Dendritic cell treated with granulocyte-macrophage colony-stimulating factor and Interleukin-4, amounts not matched to agents 40 ng/mL and 50 ng/mL, for 4 days (primary cell): Measurements from ENCODE around the gene STXBP2.
A peak's percentile ranks its signal among the peaks of the same experiment; 100 is the strongest.
"Not testable (repeated sequence)": the region's sequence is repeated elsewhere in the genome, so short reads cannot be mapped to it uniquely, and the experiment has no call there.

Experiments used
- H3K27ac Mint-ChIP-seq: one replicate; pipeline ENCODE4 v1.8.0; 2022; ENCODE audit warnings: mild to moderate bottlenecking, mixed read lengths
- H3K27me3 Mint-ChIP-seq: one replicate; pipeline ENCODE4 v1.8.0; 2022; ENCODE audit warnings: mild to moderate bottlenecking, mixed read lengths
- H3K36me3 Mint-ChIP-seq: one replicate; pipeline ENCODE4 v1.8.0; 2022; ENCODE audit warnings: low read depth, mixed read lengths
- H3K4me1 Mint-ChIP-seq: one replicate; pipeline ENCODE4 v1.8.0; 2022; ENCODE audit warnings: low read depth, mixed read lengths
- H3K4me3 Mint-ChIP-seq: one replicate; pipeline ENCODE4 v1.8.0; 2022; ENCODE audit warnings: mild to moderate bottlenecking, moderate library complexity, mixed read lengths
- H3K9me3 Mint-ChIP-seq: one replicate; pipeline ENCODE4 v1.8.0; 2022; ENCODE audit warnings: mixed read lengths
- intact Hi-C: fragments of 100-400 bp; cut with micrococcal nuclease; formaldehyde crosslinking; loops from one replicate; pipeline ENCODE4 v1.15.0; 2022

Gene STXBP2

GRCh38 chr19:7635670-7636069 is 1.2 kb upstream of the STXBP2 start:
- no peak overlapping the region for H3K4me3 Mint-ChIP-seq
- H3K9me3 Mint-ChIP-seq = no peaks in the 10 kb centered on the region
- peaks cover 71% of the 10 kb centered on the region for H3K36me3 Mint-ChIP-seq
- H3K4me1 Mint-ChIP-seq = peaks cover 60% of the 10 kb centered on the region
- peak overlapping the region; percentile 95 for H3K27ac Mint-ChIP-seq
- H3K27me3 Mint-ChIP-seq = no peaks in the 10 kb centered on the region
- intact Hi-C loops = no loop called here

- H3K36me3 Mint-ChIP-seq = peaks cover 72% of the 10 kb centered on the region
- intact Hi-C loops = no loop called here
- H3K9me3 Mint-ChIP-seq = no peaks in the 10 kb centered on the region
- H3K4me3 Mint-ChIP-seq = peak overlapping the region; percentile 92
- peak overlapping the region; percentile 95 for H3K27ac Mint-ChIP-seq
- peaks cover 60% of the 10 kb centered on the region for H3K4me1 Mint-ChIP-seq
- H3K27me3 Mint-ChIP-seq = no peaks in the 10 kb centered on the region
Measured at GRCh38 chr19:7636317-7636690, 606 bp upstream of the STXBP2 start.

DNA sequence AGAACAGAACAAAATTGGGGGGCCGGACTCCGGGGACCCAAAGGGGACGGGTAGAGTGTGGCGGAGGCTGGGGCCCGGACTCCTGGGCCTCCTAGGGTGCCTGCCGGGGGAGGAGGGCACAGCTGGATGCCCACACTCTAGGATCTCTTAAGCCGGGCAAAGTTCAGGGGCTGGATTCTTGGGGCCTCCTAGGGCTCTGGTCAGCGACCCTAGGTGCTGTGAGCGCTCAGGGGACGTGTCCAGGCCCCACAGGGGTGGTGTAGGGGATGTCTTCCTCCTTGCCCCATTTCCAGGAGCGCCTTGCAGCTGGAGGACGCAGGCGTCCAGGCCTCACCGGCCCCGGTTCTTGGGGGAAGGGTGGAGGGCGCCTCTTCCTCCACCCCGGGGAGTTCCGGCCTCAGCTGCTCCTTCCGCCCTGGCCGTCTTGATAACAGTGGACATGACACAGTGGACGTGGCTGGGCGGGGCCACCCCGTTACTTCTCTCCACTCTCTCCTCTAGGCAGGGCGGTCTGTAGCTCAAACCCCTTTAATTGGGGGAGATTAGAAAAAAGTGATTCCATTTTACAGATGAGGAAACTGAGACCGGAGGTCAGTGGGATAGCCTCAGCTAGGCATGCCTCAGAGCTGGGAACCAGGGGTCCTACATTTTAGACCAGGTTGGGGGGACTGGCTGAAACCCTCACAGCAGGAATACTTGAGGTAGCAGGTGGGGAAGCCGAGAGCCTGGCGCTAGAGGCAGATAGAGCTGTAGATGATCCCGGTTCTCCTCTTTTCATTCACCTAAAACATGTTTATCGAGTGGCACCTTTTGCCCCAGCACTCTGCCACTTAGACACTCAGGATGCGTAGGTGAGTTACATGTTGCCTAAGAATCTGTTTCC is 705 bp downstream of the STXBP2 start:
- H3K27ac Mint-ChIP-seq = peak overlapping the region; percentile 95
- H3K27me3 Mint-ChIP-seq = no peaks in the 10 kb centered on the region
- peak overlapping the region; percentile 92 for H3K4me3 Mint-ChIP-seq
- peaks cover 72% of the 10 kb centered on the region for H3K36me3 Mint-ChIP-seq
- intact Hi-C loops = no loop called here
- no peaks in the 10 kb centered on the region for H3K9me3 Mint-ChIP-seq
- peaks cover 63% of the 10 kb centered on the region for H3K4me1 Mint-ChIP-seq

- Mint-ChIP-seq H3K4me1 (peaks cover 72% of the 10 kb centered on the region), H3K4me3 (peak overlapping the region; percentile 2), H3K27ac (peak overlapping the region; percentile 27), H3K36me3 (peaks cover 75% of the 10 kb centered on the region), H3K27me3 (no peaks in the 10 kb centered on the region), H3K9me3 (no peaks in the 10 kb centered on the region)
- intact Hi-C loops = no loop called here
Measured at GRCh38 chr19:7638802-7639465, 2.0 kb downstream of the STXBP2 start.

- intact Hi-C loops = loop anchor here (10.0 kb wide), 1 partner anchor 75 kb away; no protein-coding TSS in a partner anchor
- Mint-ChIP-seq H3K36me3 (peaks cover 84% of the 10 kb centered on the region), H3K4me1 (peaks cover 82% of the 10 kb centered on the region), H3K9me3 (no peaks in the 10 kb centered on the region), H3K27ac (no peak overlapping the region), H3K4me3 (no peak overlapping the region), H3K27me3 (no peaks in the 10 kb centered on the region)
Measured at GRCh38 chr19:7639863-7640348, 3.0 kb downstream of the STXBP2 start.

DNA sequence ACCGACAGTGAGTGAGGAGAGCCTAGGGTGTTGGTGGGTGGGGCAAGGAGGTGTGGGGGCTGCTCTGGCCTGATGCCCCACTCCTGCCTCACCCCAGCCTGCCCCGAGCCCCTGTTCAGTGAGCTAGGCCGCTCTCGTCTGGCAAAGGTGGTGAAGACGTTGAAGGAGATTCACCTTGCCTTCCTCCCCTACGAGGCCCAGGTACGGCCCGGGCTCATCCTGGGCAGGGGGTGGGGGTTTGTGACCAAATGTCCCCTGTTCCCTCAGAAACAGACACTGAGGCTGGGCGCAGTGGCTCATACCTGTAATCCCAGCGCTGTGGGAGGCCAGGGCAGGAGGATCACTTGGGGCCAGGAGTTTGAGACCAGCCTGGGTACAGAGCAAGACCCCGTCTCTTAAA is 3.9 kb downstream of the STXBP2 start:
- Mint-ChIP-seq H3K4me1 (peaks cover 85% of the 10 kb centered on the region), H3K9me3 (no peaks in the 10 kb centered on the region), H3K27me3 (no peaks in the 10 kb centered on the region), H3K27ac (no peak overlapping the region), H3K36me3 (peaks cover 93% of the 10 kb centered on the region), H3K4me3 (no peak overlapping the region)
- intact Hi-C loops = loop anchor here (10.0 kb wide), 1 partner anchor 76 kb away; no protein-coding TSS in a partner anchor

GRCh38 chr19:7641290-7642276 is 4.7 kb downstream of the STXBP2 start:
- no peaks in the 10 kb centered on the region for H3K27me3 Mint-ChIP-seq
- H3K27ac Mint-ChIP-seq = no peak overlapping the region
- no peaks in the 10 kb centered on the region for H3K9me3 Mint-ChIP-seq
- H3K4me1 Mint-ChIP-seq = peaks cover 89% of the 10 kb centered on the region
- peaks cover 100% of the 10 kb centered on the region for H3K36me3 Mint-ChIP-seq
- no peak overlapping the region for H3K4me3 Mint-ChIP-seq
- intact Hi-C loops = loop anchor here (10.0 kb wide), 1 partner anchor 77 kb away; no protein-coding TSS in a partner anchor

GRCh38 chr19:7642295-7643030 is 5.6 kb downstream of the STXBP2 start:
- Mint-ChIP-seq H3K9me3 (no peaks in the 10 kb centered on the region), H3K4me1 (peaks cover 93% of the 10 kb centered on the region), H3K27me3 (no peaks in the 10 kb centered on the region), H3K27ac (peak overlapping the region; percentile 50), H3K36me3 (peaks cover 100% of the 10 kb centered on the region), H3K4me3 (no peak overlapping the region)
- intact Hi-C loops = loop anchor here (10.0 kb wide), 1 partner anchor 78 kb away; no protein-coding TSS in a partner anchor

DNA sequence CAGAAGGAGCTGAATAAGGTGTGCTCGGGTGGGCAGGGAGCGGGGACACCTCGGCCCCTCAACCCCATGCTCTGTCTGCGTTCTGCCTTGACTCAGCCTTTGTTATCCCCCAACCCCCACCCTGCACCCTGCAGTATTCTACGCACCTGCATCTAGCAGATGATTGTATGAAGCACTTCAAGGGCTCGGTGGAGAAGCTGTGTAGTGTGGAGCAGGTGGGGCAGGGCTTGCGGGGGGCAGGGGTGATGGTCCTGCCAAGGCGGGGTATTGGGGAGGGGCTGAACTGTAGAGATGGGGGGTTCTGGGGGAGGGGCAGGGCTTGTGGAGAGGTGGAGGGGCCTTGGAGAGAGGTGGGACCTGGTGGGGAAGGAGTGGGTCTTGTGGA is 6.1 kb downstream of the STXBP2 start:
- H3K27me3 Mint-ChIP-seq = no peaks in the 10 kb centered on the region
- no peaks in the 10 kb centered on the region for H3K9me3 Mint-ChIP-seq
- intact Hi-C loops = loop anchor here (10.0 kb wide), 1 partner anchor 78 kb away; no protein-coding TSS in a partner anchor
- peak overlapping the region; percentile 50 for H3K27ac Mint-ChIP-seq
- H3K4me1 Mint-ChIP-seq = peaks cover 93% of the 10 kb centered on the region
- peaks cover 100% of the 10 kb centered on the region for H3K36me3 Mint-ChIP-seq
- no peak overlapping the region for H3K4me3 Mint-ChIP-seq

- H3K4me3 Mint-ChIP-seq, H3K9me3 Mint-ChIP-seq, H3K27me3 Mint-ChIP-seq: not testable (repeated sequence)
- Mint-ChIP-seq H3K36me3 (peaks cover 94% of the 10 kb centered on the region), H3K4me1 (peaks cover 86% of the 10 kb centered on the region), H3K27ac (peak overlapping the region; percentile 50)
- intact Hi-C loops = loop anchor here (10.0 kb wide), 1 partner anchor 79 kb away; no protein-coding TSS in a partner anchor
Measured at GRCh38 chr19:7643629-7644549, 7.0 kb downstream of the STXBP2 start.

DNA sequence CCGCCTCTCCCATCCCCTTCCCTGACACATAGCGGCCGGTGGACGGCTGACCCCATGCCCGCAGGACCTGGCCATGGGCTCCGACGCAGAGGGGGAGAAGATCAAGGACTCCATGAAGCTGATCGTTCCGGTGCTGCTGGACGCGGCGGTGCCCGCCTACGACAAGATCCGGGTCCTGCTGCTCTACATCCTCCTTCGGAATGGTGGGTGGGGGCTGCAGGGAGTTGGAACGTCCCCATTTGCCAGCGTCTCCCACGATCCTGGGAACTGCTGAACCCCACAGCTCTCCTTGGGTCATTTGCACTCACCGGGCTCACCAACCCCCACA is 7.6 kb downstream of the STXBP2 start:
- Mint-ChIP-seq H3K27ac (no peak overlapping the region), H3K9me3 (no peaks in the 10 kb centered on the region)
- intact Hi-C loops = loop anchor here (10.0 kb wide), 1 partner anchor 80 kb away; no protein-coding TSS in a partner anchor

GRCh38 chr19:7645163-7645562 is 8.3 kb downstream of the STXBP2 start:
- Mint-ChIP-seq H3K9me3 (no peaks in the 10 kb centered on the region), H3K4me1 (peaks cover 73% of the 10 kb centered on the region), H3K27ac (peak overlapping the region; percentile 51), H3K27me3 (no peaks in the 10 kb centered on the region), H3K36me3 (peaks cover 82% of the 10 kb centered on the region), H3K4me3 (no peak overlapping the region)
- intact Hi-C loops = loop anchor here (10.0 kb wide), 1 partner anchor 80 kb away; no protein-coding TSS in a partner anchor

More for the DNA sequence above, 7.6 kb downstream of the STXBP2 start:
- H3K4me3 Mint-ChIP-seq = no peak overlapping the region
- H3K27me3 Mint-ChIP-seq = no peaks in the 10 kb centered on the region
- H3K36me3 Mint-ChIP-seq = peaks cover 88% of the 10 kb centered on the region
- peaks cover 80% of the 10 kb centered on the region for H3K4me1 Mint-ChIP-seq
